ENCODE data around the gene KBTBD2. TPM values are rescaled to one million over a fixed set of nuclear protein-coding genes. Genes with fewer than 3 reads are reported as not detected.

KBTBD2 gene
- total RNA-seq, 1 experiment from 2014 or later = 58.7 TPM

- peak overlapping the region; percentile 88 for H3K27ac Mint-ChIP-seq (ENCODE audit: unreplicated experiment)
- H3K9me3 Mint-ChIP-seq (ENCODE audit: low read depth, unreplicated experiment) = no peaks in the 10 kb centered on the region
- intact Hi-C loops (cut with micrococcal nuclease; ENCODE audit: unreplicated experiment) = loop anchor here (2.0 kb wide), 1 partner anchor 50 kb away; no protein-coding TSS in a partner anchor
- peak; percentile 50 for DNase-seq
- BruUV-seq (replicated peaks) = TSS peak; percentile 93
- peaks cover 48% of the 10 kb centered on the region for H3K36me3 Mint-ChIP-seq (ENCODE audit: insufficient read depth, unreplicated experiment)
- peaks cover 44% of the 10 kb centered on the region for H3K4me1 Mint-ChIP-seq (ENCODE audit: low read depth, unreplicated experiment)
- TF ChIP-seq CTCF (IDR thresholded peaks at IDR 0.05; ENCODE audit: unreplicated experiment) = no peak
- H3K4me3 Mint-ChIP-seq (ENCODE audit: low read depth, unreplicated experiment) = peak overlapping the region; percentile 89
- H3K27me3 Mint-ChIP-seq (ENCODE audit: unreplicated experiment) = peaks cover 13% of the 10 kb centered on the region
- CTCF ChIA-PET = interaction anchor here (0.5 to 2.0 kb wide), 7 partner anchors 10 to 215 kb away, joined by 3 to 9 read pairs (median 5); no protein-coding TSS in a partner anchor
Observed at GRCh38 chr7:32892521-32893206, 1.1 kb upstream of the KBTBD2 start.

DNA sequence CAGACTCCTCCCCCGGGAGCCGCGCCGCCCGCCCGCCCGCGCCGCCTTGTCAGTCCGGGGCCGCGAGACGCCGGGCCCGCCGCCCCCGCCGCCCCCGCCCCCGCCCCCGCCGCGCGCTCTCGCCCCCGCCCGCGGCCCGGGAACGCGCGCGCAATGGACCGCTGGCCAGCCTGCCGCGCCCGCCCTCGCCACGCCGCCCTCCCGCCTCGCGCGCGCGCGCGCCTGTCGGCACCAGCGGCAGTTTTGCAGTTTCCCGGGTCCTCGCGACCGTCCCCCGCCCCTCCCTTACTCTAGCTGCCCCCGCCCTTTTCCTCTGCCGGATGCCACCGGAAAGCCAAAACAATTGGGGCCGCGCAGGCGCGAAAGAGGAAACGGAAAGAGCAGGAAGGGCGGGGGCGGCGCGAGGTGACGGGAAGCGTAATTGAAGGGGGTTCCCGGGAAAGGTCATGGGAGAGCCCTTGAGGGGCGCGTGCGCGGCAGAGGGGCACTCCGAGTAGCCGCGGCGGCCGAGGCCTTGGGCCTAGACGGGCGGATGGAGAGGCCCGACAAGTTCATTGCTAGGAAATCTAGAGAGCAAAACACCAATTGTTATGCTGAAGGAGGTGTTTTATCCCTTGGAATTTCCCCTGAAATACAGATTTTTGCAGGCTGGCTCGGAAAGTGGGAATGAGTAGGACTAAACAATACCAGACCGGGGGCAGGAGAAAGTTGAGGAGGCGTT, 400 bp upstream of the KBTBD2 start:
- Mint-ChIP-seq H3K9me3 (ENCODE audit: low read depth, unreplicated experiment) (no peaks in the 10 kb centered on the region), H3K27me3 (ENCODE audit: unreplicated experiment) (peaks cover 7% of the 10 kb centered on the region), H3K27ac (ENCODE audit: unreplicated experiment) (peak overlapping the region; percentile 88), H3K4me1 (ENCODE audit: low read depth, unreplicated experiment) (peaks cover 51% of the 10 kb centered on the region), H3K36me3 (ENCODE audit: insufficient read depth, unreplicated experiment) (peaks cover 48% of the 10 kb centered on the region), H3K4me3 (ENCODE audit: low read depth, unreplicated experiment) (peak overlapping the region; percentile 89)
- CTCF ChIA-PET = interaction anchor here (0.7 to 2.0 kb wide), 6 partner anchors 14 to 216 kb away, joined by 4 to 9 read pairs (median 5); no protein-coding TSS in a partner anchor
- intact Hi-C loops (cut with micrococcal nuclease; ENCODE audit: unreplicated experiment) = loop anchor here (2.0 kb wide), 1 partner anchor 51 kb away; no protein-coding TSS in a partner anchor
- TF ChIP-seq CTCF (IDR thresholded peaks at IDR 0.05; ENCODE audit: unreplicated experiment) = no peak
- no TSS peak for BruUV-seq (replicated peaks)
- DNase-seq = peak; percentile 98

GRCh38 chr7:32890793-32891042, 842 bp downstream of the KBTBD2 start:
- intact Hi-C loops (cut with micrococcal nuclease; ENCODE audit: unreplicated experiment) = no loop called here
- Mint-ChIP-seq H3K9me3 (ENCODE audit: low read depth, unreplicated experiment) (no peaks in the 10 kb centered on the region), H3K27me3 (ENCODE audit: unreplicated experiment) (no peaks in the 10 kb centered on the region), H3K36me3 (ENCODE audit: insufficient read depth, unreplicated experiment) (peaks cover 48% of the 10 kb centered on the region), H3K27ac (ENCODE audit: unreplicated experiment) (peak overlapping the region; percentile 88), H3K4me3 (ENCODE audit: low read depth, unreplicated experiment) (peak overlapping the region; percentile 89), H3K4me1 (ENCODE audit: low read depth, unreplicated experiment) (peaks cover 60% of the 10 kb centered on the region)
- CTCF ChIA-PET = interaction anchor here (0.7 to 2.4 kb wide), 2 partner anchors 44 to 52 kb away, joined by 3 to 9 read pairs; no protein-coding TSS in a partner anchor
- no peak for TF ChIP-seq CTCF (IDR thresholded peaks at IDR 0.05; ENCODE audit: unreplicated experiment)
- no peak for DNase-seq
- no TSS peak for BruUV-seq (replicated peaks)

DNA sequence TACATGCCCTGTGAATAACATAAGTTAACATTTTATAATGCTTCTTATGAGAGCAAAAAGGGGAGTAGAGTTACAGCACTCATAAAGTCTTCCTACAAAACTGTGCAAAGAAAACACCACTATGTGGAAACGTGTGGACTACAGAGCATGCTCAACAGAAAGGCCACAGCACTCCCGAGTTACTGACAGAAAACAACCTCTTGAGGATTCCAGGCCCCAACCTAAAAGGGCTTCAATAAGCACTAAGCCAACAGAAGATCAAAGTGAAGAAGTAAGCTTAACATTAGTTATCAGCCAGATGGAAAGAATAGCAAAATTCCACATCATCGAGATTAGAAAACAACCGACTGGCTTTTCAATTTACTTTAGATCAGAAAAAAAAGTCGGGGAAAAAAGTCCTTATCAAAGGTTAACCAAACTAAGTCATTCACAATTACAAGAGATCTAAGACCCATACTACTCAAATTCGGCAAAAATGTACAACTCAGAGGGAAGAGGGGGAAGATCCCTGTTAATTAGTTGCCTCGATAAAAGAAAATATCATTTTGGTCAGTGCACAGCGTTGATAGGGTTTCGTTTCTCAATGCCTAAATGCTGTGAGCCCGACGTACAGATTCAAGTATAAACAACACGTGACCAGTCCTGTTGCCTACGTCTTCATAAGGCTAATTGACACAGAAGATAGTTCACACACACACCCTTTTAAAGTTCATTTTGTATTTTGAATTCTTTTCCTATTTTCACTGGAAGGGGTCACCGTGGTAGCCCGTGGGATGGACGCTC, 1.4 kb downstream of the KBTBD2 start:
- BruUV-seq (replicated peaks) = TSS peak; percentile 44

More for the DNA sequence above, 1.4 kb downstream of the KBTBD2 start:
- H3K27ac Mint-ChIP-seq (ENCODE audit: unreplicated experiment) = peak overlapping the region; percentile 88
- no peaks in the 10 kb centered on the region for H3K27me3 Mint-ChIP-seq (ENCODE audit: unreplicated experiment)
- intact Hi-C loops (cut with micrococcal nuclease; ENCODE audit: unreplicated experiment) = no loop called here
- no peaks in the 10 kb centered on the region for H3K9me3 Mint-ChIP-seq (ENCODE audit: low read depth, unreplicated experiment)
- peak; percentile 22 for DNase-seq
- no peak for TF ChIP-seq CTCF (IDR thresholded peaks at IDR 0.05; ENCODE audit: unreplicated experiment)
- peaks cover 66% of the 10 kb centered on the region for H3K4me1 Mint-ChIP-seq (ENCODE audit: low read depth, unreplicated experiment)
- peak overlapping the region; percentile 89 for H3K4me3 Mint-ChIP-seq (ENCODE audit: low read depth, unreplicated experiment)
- CTCF ChIA-PET = interaction anchor here (0.8 to 2.4 kb wide), 4 partner anchors 17 to 89 kb away, joined by 3 to 9 read pairs (median 4); no protein-coding TSS in a partner anchor
- peaks cover 52% of the 10 kb centered on the region for H3K36me3 Mint-ChIP-seq (ENCODE audit: insufficient read depth, unreplicated experiment)
